ENCODE results near the gene PTPRT.

DNA sequence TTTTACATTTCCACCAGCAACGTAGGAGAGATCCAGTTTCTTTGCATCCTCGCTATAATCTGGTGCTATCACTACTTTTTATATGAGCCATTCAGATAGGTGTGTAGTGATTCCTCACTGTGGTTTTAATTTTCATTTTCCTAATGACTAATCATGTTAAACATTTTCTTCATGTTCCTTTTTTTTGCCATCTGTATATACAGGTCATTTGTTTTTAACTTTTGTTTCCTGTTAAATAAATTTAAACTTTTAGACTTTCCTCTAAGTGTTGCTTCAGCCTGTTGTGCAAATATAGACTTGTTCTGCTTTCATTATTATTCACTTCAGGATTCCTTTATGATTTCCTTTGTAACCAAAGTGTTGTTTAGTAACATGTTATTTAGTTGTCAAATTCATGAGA, 697.4 kb downstream of the PTPRT start:
- TF ChIP-seq, protein P1, sequence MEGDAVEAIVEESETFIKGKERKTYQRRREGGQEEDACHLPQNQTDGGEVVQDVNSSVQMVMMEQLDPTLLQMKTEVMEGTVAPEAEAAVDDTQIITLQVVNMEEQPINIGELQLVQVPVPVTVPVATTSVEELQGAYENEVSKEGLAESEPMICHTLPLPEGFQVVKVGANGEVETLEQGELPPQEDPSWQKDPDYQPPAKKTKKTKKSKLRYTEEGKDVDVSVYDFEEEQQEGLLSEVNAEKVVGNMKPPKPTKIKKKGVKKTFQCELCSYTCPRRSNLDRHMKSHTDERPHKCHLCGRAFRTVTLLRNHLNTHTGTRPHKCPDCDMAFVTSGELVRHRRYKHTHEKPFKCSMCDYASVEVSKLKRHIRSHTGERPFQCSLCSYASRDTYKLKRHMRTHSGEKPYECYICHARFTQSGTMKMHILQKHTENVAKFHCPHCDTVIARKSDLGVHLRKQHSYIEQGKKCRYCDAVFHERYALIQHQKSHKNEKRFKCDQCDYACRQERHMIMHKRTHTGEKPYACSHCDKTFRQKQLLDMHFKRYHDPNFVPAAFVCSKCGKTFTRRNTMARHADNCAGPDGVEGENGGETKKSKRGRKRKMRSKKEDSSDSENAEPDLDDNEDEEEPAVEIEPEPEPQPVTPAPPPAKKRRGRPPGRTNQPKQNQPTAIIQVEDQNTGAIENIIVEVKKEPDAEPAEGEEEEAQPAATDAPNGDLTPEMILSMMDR (IDR thresholded peaks at IDR 0.05): no peak
- no peak for TF ChIP-seq ZFX (IDR thresholded peaks at IDR 0.05; ENCODE audit: borderline replicate concordance)

All from 22Rv1 (cell line).